HAP-1 (cell line): Measurements from ENCODE around the gene SMIM41.
A peak's percentile ranks its signal among the peaks of the same experiment; 100 is the strongest.

Experiments used
- DNase-seq, 2 experiments: peaks; one replicate each; pipeline ENCODE4 v3.0.0-alpha.2; 2016 to 2020; ENCODE audit warnings: low spot score in 2 of 2
- H3K27me3 ChIP-seq: fragments of 250-450 bp; sonication (Bioruptor Pico); 2 replicates; pipeline ENCODE4 v1.5.1; 2020; ENCODE audit warnings: low read depth, mild to moderate bottlenecking, moderate library complexity
- H3K36me3 ChIP-seq: fragments of 250-450 bp; sonication (Bioruptor Pico); replicated peaks from 2 replicates; pipeline ENCODE4 v1.5.1; 2020; ENCODE audit warnings: mild to moderate bottlenecking
- H3K4me1 ChIP-seq: fragments of 250-450 bp; sonication (Bioruptor Pico); 2 replicates; pipeline ENCODE4 v1.5.1; 2020; ENCODE audit warnings: mild to moderate bottlenecking
- H3K4me3 ChIP-seq: fragments of 250-450 bp; sonication (Bioruptor Pico); 2 replicates; pipeline ENCODE4 v1.5.1; 2020; ENCODE audit warnings: mild to moderate bottlenecking, moderate library complexity
- H3K9me3 ChIP-seq: fragments of 250-450 bp; sonication (Bioruptor Pico); 2 replicates; pipeline ENCODE4 v1.5.1; 2020; ENCODE audit warnings: mild to moderate bottlenecking, moderate library complexity
- in situ Hi-C: fragments of 300-500 bp; cut with MboI; formaldehyde crosslinking; loops from 3 replicates; pipeline ENCODE4 v1.14.3; 2020; ENCODE audit warnings: low sequenced_read_pairs, inconsistent platforms, mixed read lengths

The SMIM41 gene

GRCh38 chr12:52122540-52122871 lies 43.0 kb downstream of the SMIM41 start:
- no peak overlapping the region for H3K4me3 ChIP-seq
- peaks cover 20% of the 10 kb centered on the region for H3K4me1 ChIP-seq
- in situ Hi-C loops = loop anchor here (5.0 kb wide), 1 partner anchor 95 kb away; no protein-coding TSS in a partner anchor
- DNase-seq = no peak
- H3K27me3 ChIP-seq = no peaks in the 10 kb centered on the region
- H3K36me3 ChIP-seq = no peaks in the 10 kb centered on the region
- no peaks in the 10 kb centered on the region for H3K9me3 ChIP-seq

DNA sequence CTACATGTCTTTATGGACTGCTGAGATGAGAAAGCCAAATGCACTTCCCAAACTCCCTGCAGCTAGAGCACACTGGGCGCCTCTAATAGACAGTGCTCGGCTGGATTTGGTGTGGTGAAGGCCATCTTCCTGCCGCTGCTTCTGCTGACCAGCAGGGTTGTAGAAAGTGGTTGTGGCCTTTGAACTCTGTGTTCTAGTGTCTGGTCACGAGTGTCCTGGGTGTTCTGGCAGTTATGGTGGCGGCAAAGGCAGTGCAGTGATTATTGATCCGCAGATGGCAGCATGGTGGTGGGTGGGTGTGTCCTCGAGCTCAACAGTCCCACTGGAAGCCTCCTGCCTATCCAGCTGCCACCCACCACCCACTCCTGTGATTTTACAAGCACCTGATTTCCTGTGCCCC lies 43.4 kb downstream of the SMIM41 start:
- no peak overlapping the region for H3K4me3 ChIP-seq
- in situ Hi-C loops = loop anchor here (5.0 kb wide), 1 partner anchor 96 kb away; no protein-coding TSS in a partner anchor
- H3K36me3 ChIP-seq = no peaks in the 10 kb centered on the region
- no peak for DNase-seq
- no peaks in the 10 kb centered on the region for H3K9me3 ChIP-seq
- H3K27me3 ChIP-seq = no peaks in the 10 kb centered on the region
- peaks cover 20% of the 10 kb centered on the region for H3K4me1 ChIP-seq

DNA sequence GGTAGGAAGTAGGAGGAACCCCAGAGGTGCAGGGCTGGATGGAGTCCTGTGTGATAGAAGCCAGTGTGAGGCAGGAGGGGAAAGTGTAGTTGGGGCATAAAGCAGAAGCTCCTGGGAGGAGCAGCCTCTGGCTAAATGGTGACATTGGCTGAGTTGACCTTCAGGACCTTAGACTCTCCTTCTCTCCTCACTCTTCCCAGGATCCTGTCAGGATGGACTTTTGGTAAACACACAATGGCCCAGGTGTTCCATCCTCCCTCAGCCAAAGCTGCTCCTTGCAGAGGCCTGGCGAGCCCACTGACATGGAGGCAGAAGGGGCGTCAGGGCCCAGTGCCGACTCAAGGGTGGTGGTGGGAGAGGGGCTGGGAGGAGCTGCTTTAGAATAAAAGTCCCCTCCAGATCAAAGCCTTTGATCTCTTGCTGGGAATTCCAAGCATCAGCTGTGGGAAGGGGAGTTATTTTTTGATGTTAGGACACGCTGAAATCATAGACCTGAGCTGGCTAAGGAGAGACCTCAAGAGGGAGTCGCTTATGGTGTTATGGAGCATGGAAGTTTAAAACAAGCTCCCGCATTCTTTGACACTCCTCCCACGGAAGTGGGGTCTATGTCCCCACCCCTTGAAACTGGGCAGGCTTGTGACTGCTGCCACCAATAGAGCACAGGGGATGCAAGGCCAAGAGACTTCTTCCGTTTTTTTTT lies 44.1 kb downstream of the SMIM41 start:
- no peaks in the 10 kb centered on the region for H3K27me3 ChIP-seq
- DNase-seq = no peak
- peaks cover 20% of the 10 kb centered on the region for H3K4me1 ChIP-seq
- no peaks in the 10 kb centered on the region for H3K9me3 ChIP-seq
- no peak overlapping the region for H3K4me3 ChIP-seq
- H3K36me3 ChIP-seq = no peaks in the 10 kb centered on the region
- in situ Hi-C loops = loop anchor here (5.0 kb wide), 1 partner anchor 96 kb away; no protein-coding TSS in a partner anchor

- DNase-seq = peak in 1 of 2 experiments; percentile 52
Measured at GRCh38 chr12:52125476-52125900, 46.0 kb downstream of the SMIM41 start.

DNA sequence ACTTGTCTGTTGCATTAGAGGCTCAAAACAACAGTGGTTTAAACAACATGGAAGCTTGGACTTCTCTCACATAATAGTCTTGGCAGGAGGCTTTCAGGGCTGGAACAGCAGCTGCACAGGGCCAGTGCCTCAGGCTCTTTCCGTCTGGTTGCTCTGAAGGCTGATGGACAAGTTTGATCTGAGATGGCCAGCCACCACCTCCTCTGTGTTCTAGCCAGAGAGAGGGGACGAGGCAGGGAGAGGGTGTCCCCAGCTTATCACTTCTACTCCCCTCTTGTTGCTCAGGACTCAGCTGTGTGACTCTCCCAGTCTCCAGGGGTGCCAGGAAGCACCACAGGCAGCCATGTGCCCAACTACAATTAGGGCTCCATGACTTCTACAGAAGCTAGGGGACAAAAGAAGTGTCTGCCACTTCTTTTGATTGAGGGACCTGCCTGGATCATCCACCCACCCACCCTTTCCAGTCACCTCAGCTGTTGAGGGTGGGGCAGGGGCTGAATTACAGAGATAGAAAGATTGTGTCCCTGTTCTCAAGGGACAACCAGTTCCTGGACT lies 46.6 kb downstream of the SMIM41 start:
- no peak for DNase-seq
- in situ Hi-C loops = no loop called here
- H3K27me3 ChIP-seq = no peaks in the 10 kb centered on the region
- peaks cover 13% of the 10 kb centered on the region for H3K4me1 ChIP-seq
- H3K36me3 ChIP-seq = no peaks in the 10 kb centered on the region
- H3K4me3 ChIP-seq = no peak overlapping the region
- no peaks in the 10 kb centered on the region for H3K9me3 ChIP-seq

More at GRCh38 chr12:52125476-52125900, 46.0 kb downstream of the SMIM41 start:
- Histone ChIP-seq H3K4me1 (peaks cover 19% of the 10 kb centered on the region), H3K36me3 (no peaks in the 10 kb centered on the region), H3K27me3 (no peaks in the 10 kb centered on the region), H3K9me3 (no peaks in the 10 kb centered on the region), H3K4me3 (no peak overlapping the region)
- in situ Hi-C loops = no loop called here

DNA sequence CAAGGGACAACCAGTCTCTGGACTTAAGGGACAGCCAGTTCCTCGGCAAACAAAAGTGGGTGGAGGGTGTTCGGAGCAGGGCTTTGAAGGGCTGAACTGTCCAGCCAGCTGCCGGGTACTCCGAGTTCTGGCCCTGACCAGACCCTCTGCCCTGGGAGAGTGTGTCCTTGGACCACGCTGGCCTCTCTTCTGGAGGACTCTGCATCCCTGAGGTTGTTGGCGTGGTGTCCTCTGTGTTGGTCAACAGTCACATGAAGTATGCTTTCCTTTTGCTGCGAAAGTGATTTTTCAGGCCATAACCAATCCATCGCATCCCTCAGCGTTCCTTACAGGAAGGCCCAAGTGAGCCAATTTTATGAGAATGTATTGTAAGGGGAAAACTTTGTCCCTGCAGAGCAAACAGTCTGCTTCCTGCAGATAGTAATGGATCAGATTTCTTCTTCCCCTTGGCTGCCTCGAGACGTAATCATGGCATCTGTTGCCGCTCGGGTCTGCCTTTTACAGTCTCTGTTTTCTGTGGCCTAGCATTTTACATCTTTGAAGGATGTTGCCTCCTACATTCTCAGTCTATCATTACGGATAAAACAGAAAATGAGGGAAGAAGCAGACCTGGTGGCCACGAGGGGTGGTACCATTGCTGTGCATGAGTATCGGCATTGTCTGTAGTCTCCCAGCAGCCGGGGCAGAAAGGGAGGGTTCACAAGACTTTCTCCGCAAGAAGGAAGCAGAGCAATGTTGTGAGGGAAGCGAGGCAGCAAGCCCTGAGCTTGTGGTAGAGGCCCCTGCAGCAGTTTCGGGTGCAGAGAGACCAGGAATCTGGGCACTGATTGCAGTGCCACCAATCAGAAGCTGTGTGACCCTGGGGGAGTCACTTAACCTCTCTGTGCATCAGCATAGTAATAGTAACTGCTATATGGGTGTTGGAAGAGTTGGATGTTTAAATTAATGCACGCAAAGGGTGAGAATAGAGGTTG lies 47.4 kb downstream of the SMIM41 start:
- peaks cover 6% of the 10 kb centered on the region for H3K4me1 ChIP-seq
- no peak for DNase-seq
- H3K36me3 ChIP-seq = no peaks in the 10 kb centered on the region
- H3K4me3 ChIP-seq = no peak overlapping the region
- no peaks in the 10 kb centered on the region for H3K9me3 ChIP-seq
- in situ Hi-C loops = no loop called here
- no peaks in the 10 kb centered on the region for H3K27me3 ChIP-seq

DNA sequence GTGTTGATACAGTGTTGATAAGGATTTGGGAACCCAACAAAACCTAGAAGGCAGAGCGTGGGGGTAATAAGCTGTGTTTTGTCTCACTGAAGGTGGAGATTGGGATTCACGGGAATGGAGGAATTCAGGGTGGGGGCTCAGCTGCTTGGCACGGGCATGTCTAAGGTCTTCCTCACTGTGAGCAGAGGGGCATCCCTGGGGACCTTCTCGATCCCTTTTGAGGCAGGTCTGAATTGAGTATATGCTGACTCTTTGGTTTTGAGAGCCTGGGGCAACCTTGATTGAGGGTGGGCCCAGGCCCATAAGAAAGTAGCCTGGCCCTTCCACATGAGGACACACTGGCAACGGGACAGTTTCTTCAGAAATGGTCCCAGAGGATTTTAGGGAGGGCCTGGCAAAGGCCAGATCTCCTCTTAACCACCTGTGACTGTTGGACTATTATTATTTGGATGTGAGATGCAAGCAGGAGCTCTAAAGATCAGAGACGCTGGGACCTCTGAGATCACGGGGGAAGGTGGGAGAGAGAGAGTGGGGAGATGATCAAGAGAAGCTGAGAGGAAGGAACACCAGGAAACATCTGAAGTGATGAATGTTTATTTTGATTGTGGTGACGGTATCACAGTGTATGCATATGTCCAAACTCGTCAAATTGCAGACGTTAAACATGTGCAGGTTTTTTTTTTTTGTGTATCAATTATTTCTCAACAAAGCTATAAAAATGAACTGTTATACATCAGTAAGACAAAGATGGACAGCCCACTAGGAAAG lies 48.4 kb downstream of the SMIM41 start:
- DNase-seq = no peak
- H3K4me3 ChIP-seq = no peak overlapping the region
- H3K9me3 ChIP-seq = no peaks in the 10 kb centered on the region
- peaks cover 6% of the 10 kb centered on the region for H3K4me1 ChIP-seq
- H3K36me3 ChIP-seq = no peaks in the 10 kb centered on the region
- in situ Hi-C loops = no loop called here
- H3K27me3 ChIP-seq = no peaks in the 10 kb centered on the region

DNA sequence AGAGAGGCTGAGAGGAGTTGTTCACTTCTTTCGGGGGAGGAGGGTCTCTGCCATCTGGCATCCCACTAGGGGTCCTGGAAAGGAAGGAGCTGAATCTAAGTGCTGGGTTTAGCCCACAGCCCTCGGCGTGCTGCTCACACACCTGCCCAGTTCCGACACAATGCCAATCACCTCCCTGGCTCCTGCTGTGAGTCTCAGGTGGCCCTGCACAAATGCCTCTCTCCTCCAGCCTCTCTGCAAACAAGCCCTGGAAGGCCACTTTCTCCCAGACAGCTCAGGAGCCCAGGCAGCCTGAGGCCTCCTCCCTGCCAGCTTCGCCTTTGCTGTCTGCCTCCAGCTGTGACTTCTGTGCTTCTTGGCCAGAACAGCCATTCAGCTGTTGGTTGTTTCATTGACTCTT lies 51.2 kb downstream of the SMIM41 start:
- no peaks in the 10 kb centered on the region for H3K9me3 ChIP-seq
- H3K4me3 ChIP-seq = no peak overlapping the region
- H3K27me3 ChIP-seq = no peaks in the 10 kb centered on the region
- no peaks in the 10 kb centered on the region for H3K36me3 ChIP-seq
- in situ Hi-C loops = no loop called here
- peaks cover 3% of the 10 kb centered on the region for H3K4me1 ChIP-seq
- DNase-seq = no peak

GRCh38 chr12:52132754-52133161 lies 53.3 kb downstream of the SMIM41 start:
- Histone ChIP-seq H3K9me3 (no peaks in the 10 kb centered on the region), H3K27me3 (no peaks in the 10 kb centered on the region), H3K4me1 (no peaks in the 10 kb centered on the region), H3K36me3 (no peaks in the 10 kb centered on the region), H3K4me3 (no peak overlapping the region)
- DNase-seq = no peak
- in situ Hi-C loops = no loop called here

DNA sequence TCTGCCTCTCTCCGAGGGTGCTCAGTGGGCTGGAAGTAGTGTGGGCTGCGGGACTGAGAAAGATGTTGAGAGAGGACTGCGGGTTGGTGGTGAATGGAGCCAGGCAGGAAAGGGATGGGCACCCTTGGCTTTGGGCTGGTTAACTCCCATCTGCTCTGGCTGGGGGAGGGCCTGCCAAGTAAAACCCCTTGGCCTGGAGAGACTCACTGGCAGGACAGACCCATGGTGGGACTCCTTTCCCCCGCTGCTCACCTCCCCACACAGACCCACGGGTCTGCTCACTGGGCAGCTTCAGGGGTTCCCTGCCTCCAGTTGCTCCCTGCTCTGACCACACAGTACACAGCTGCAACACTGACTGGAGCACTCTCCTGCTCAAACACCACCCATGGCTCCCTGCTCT lies 58.2 kb downstream of the SMIM41 start:
- H3K9me3 ChIP-seq = no peaks in the 10 kb centered on the region
- no peak overlapping the region for H3K4me3 ChIP-seq
- no peaks in the 10 kb centered on the region for H3K4me1 ChIP-seq
- H3K36me3 ChIP-seq = no peaks in the 10 kb centered on the region
- in situ Hi-C loops = no loop called here
- no peaks in the 10 kb centered on the region for H3K27me3 ChIP-seq
- DNase-seq = no peak

DNA sequence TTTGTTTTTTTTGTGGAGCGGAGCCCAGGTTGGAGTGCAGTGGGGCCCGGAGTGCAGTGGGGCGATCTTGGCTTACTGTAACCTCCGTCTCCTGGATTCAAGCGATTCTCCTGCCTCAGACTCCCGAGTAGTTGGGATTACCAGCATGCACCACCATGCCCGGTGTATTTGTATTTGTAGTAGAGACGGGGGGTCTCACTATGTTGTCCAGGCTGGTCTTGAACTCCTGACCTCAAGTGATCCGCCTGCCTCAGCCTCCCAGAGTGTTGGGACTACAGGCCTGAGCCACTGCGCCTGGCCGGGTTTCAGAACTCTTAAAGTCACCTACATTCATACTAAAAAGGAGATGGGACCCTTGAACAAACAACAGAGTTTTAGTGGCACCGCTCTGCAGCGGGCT lies 59.6 kb downstream of the SMIM41 start:
- Histone ChIP-seq H3K36me3 (no peaks in the 10 kb centered on the region), H3K4me1 (no peaks in the 10 kb centered on the region), H3K4me3 (no peak overlapping the region), H3K27me3 (no peaks in the 10 kb centered on the region), H3K9me3 (no peaks in the 10 kb centered on the region)
- DNase-seq = no peak
- in situ Hi-C loops = no loop called here

DNA sequence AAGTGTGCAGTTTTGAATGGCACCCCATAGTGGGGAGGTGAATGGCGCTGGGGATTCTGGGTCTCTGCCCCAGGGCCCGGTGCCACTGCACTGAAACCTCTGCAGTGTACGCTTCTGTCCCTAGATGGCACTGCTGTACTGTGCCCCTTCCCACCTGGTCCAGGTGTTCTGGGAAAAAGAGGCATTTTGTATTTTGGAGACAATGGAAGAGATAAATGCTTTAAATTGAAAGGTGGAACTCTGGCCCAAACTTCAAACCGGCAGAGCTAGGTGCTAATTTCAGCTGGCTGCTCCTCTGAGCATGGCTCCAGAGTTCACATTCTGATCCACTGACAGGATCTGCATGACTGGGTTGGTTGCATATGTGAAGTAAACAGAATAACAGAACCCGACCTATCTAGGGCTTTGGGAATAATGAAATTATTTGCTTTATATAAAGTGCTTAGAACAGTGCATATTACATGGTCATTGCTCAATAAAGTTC lies 60.1 kb downstream of the SMIM41 start:
- no peak overlapping the region for H3K4me3 ChIP-seq
- no peaks in the 10 kb centered on the region for H3K27me3 ChIP-seq
- peak; percentile 36 to 74 for DNase-seq
- H3K9me3 ChIP-seq = no peaks in the 10 kb centered on the region
- H3K36me3 ChIP-seq = no peaks in the 10 kb centered on the region
- in situ Hi-C loops = no loop called here
- H3K4me1 ChIP-seq = no peaks in the 10 kb centered on the region

DNA sequence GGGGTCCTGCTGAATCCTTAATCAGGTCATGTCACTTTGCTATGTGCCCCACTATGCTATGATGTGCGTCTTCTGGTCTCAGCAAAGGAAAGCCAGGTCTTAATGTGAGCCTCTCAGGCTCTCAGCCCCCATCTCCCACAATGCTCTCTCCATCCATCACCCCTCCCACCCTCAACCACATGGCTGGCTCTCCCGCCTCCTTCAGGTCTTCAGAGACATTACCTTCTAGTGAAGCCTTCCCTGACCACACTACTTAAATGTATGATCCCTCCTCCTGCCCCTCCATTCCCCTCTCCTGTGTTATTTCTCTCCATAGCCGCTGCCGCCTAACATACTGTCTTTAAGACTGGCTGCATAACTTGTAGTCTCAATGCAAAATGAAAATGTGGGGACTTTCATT lies 61.8 kb downstream of the SMIM41 start:
- H3K4me1 ChIP-seq = no peaks in the 10 kb centered on the region
- H3K36me3 ChIP-seq = no peaks in the 10 kb centered on the region
- H3K27me3 ChIP-seq = no peaks in the 10 kb centered on the region
- DNase-seq = peak in 1 of 2 experiments; percentile 34
- no peaks in the 10 kb centered on the region for H3K9me3 ChIP-seq
- H3K4me3 ChIP-seq = no peak overlapping the region
- in situ Hi-C loops = no loop called here
